ENCODE data around the gene PIK3R4.

PIK3R4 gene

GRCh38 chr3:130661140-130661891 is 85.3 kb downstream of the PIK3R4 start:
- no peak for TF ChIP-seq CTCF (conservative IDR thresholded peaks at IDR 0.05; ENCODE audit: low read depth, low read length)
- peak; percentile 18 for DNase-seq (ENCODE audit: low read depth)
- no peak overlapping the region for H3K4me3 ChIP-seq (ENCODE audit: low read length)

- no peak overlapping the region for H3K4me3 ChIP-seq (ENCODE audit: low read length)
- TF ChIP-seq CTCF (conservative IDR thresholded peaks at IDR 0.05; ENCODE audit: low read depth, low read length): no peak
- no peak for DNase-seq (ENCODE audit: low read depth)
These were observed 86.7 kb downstream of the PIK3R4 start for GRCh38 chr3:130659911-130660310.

GRCh38 chr3:130658678-130659077 is 88.0 kb downstream of the PIK3R4 start:
- TF ChIP-seq CTCF (conservative IDR thresholded peaks at IDR 0.05; ENCODE audit: low read depth, low read length): no peak
- no peak overlapping the region for H3K4me3 ChIP-seq (ENCODE audit: low read length)
- DNase-seq (ENCODE audit: low read depth): peak; percentile 39

- TF ChIP-seq CTCF (conservative IDR thresholded peaks at IDR 0.05; ENCODE audit: low read depth, low read length): no peak
- no peak for DNase-seq (ENCODE audit: low read depth)
- H3K4me3 ChIP-seq (ENCODE audit: low read length): no peak overlapping the region
These were observed 90.0 kb downstream of the PIK3R4 start for GRCh38 chr3:130656627-130657026.

GRCh38 chr3:130654921-130655320 is 91.7 kb downstream of the PIK3R4 start:
- no peak overlapping the region for H3K4me3 ChIP-seq (ENCODE audit: low read length)
- DNase-seq (ENCODE audit: low read depth): no peak
- TF ChIP-seq CTCF (conservative IDR thresholded peaks at IDR 0.05; ENCODE audit: low read depth, low read length): no peak

GRCh38 chr3:130654091-130654490 is 92.5 kb downstream of the PIK3R4 start:
- TF ChIP-seq CTCF (conservative IDR thresholded peaks at IDR 0.05; ENCODE audit: low read depth, low read length): no peak
- no peak overlapping the region for H3K4me3 ChIP-seq (ENCODE audit: low read length)

GRCh38 chr3:130649061-130649654 is 97.5 kb downstream of the PIK3R4 start:
- no peak for DNase-seq (ENCODE audit: low read depth)
- TF ChIP-seq CTCF (conservative IDR thresholded peaks at IDR 0.05; ENCODE audit: low read depth, low read length): no peak
- no peak overlapping the region for H3K4me3 ChIP-seq (ENCODE audit: low read length)

More at GRCh38 chr3:130654091-130654490, 92.5 kb downstream of the PIK3R4 start:
- DNase-seq (ENCODE audit: low read depth): no peak

Data from retinal pigment epithelial cell (primary cell).